ENCODE data around the gene GLRA3. TPM values are rescaled to one million over a fixed set of nuclear protein-coding genes. Genes with fewer than 3 reads are reported as not detected.

The GLRA3 gene
- polyA plus RNA-seq, 3 donors = not detected

DNA sequence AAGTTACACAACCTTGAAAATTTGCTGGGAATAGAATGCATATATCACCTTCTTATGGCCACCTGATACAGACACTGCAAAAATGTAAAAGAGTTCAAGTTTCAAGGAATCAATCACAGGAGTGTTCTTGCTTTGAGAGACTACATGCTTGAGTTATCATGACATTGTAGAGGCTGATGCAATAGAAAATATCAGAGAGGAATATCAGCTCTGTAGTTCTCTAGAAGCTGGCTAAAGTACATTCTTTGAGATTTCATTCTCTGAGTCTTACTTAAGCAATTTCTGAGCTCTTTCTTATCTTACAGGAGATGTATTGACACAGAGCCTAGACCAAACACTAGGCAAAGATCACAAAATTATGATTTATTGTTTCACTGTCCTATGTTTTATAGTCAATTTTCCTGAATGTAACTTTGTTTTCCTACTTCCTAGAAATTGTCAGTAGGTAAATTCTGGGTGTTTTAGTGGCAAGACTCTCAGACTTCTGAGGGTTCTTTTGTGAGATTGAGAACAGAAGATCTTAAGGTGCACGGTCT lies 154.7 kb downstream of the GLRA3 start:
- no peak overlapping the region for H3K9ac ChIP-seq (ENCODE audit: insufficient read depth, low read length, poor library complexity, severe bottlenecking)
- H3K4me2 ChIP-seq (replicated peaks; ENCODE audit: extremely low read depth, low read length, poor library complexity, severe bottlenecking) = no peak overlapping the region
- intact Hi-C loops (cut with micrococcal nuclease) = no loop called here
- Mint-ChIP-seq H3K27ac (no peak overlapping the region), H3K9me3 (peaks cover 0 to 2% (median 0%) of the 10 kb centered on the region in 7 donors), H3K4me1 (no peaks in the 10 kb centered on the region), H3K27me3 (ENCODE audit: low read depth in 3 of 3) (peaks cover 0 to 9% (median 3%) of the 10 kb centered on the region in 3 donors), H3K36me3 (no peaks in the 10 kb centered on the region), H3K4me3 (no peak overlapping the region)
- H2AFZ ChIP-seq (ENCODE audit: insufficient read depth, low read depth, low read length, poor library complexity, severe bottlenecking) = no peak overlapping the region
- no peaks in the 10 kb centered on the region for H3K79me2 ChIP-seq (ENCODE audit: insufficient read depth, low read length)
- H3K4me3 ChIP-seq (replicated peaks in 1 of 3; ENCODE audit: low read depth in 2 of 3, low read length in 3 of 3) = no peak overlapping the region
- 100% methylated on average over 1 of the region's 1 CpG for WGBS (ENCODE audit: insufficient coverage)
- TF ChIP-seq, protein P1, sequence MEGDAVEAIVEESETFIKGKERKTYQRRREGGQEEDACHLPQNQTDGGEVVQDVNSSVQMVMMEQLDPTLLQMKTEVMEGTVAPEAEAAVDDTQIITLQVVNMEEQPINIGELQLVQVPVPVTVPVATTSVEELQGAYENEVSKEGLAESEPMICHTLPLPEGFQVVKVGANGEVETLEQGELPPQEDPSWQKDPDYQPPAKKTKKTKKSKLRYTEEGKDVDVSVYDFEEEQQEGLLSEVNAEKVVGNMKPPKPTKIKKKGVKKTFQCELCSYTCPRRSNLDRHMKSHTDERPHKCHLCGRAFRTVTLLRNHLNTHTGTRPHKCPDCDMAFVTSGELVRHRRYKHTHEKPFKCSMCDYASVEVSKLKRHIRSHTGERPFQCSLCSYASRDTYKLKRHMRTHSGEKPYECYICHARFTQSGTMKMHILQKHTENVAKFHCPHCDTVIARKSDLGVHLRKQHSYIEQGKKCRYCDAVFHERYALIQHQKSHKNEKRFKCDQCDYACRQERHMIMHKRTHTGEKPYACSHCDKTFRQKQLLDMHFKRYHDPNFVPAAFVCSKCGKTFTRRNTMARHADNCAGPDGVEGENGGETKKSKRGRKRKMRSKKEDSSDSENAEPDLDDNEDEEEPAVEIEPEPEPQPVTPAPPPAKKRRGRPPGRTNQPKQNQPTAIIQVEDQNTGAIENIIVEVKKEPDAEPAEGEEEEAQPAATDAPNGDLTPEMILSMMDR (IDR thresholded peaks at IDR 0.05) = no peak
- H3K36me3 ChIP-seq (replicated peaks in 1 of 2; ENCODE audit: control insufficient read depth in 1 of 2, insufficient read depth in 2 of 2, low read length in 2 of 2) = no peaks in the 10 kb centered on the region
- no peaks in the 10 kb centered on the region for H3K4me1 ChIP-seq (ENCODE audit: control insufficient read depth in 1 of 2, insufficient read depth in 2 of 2, low read length in 2 of 2)
- H3K9me3 ChIP-seq (replicated peaks in 1 of 2; ENCODE audit: control insufficient read depth in 1 of 2, insufficient read depth in 1 of 2, low read length in 2 of 2) = no peaks in the 10 kb centered on the region
- no peak for DNase-seq
- no peaks in the 10 kb centered on the region for H4K20me1 ChIP-seq (ENCODE audit: insufficient read depth, low read length)
- H3K27me3 ChIP-seq (ENCODE audit: control insufficient read depth in 2 of 2, insufficient read depth in 2 of 2, low read length in 2 of 2) = no peaks in the 10 kb centered on the region
- H3K27ac ChIP-seq (ENCODE audit: low read depth in 1 of 2, low read length in 2 of 2) = no peak overlapping the region

DNA sequence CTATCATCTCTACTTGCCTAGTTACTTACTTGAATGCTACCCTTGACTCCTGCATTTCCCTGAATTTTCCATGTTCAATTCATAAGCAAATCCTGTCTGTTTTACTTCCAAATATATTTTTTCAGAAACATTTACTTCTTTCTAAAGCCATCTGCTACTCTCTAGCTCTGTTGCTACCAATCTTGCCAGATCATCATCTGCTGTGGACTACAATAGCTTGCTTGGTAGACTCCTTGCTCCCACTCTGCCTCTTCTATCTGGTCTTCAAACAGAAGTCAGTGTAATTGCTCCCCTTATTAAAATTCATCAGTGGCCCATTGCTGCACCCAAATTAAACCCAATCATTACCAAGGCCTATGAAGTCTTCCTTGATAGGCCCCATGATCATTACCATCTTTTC lies 155.2 kb downstream of the GLRA3 start:
- DNase-seq = no peak
- Histone ChIP-seq H3K4me1 (ENCODE audit: control insufficient read depth in 1 of 2, insufficient read depth in 2 of 2, low read length in 2 of 2) (no peaks in the 10 kb centered on the region), H3K9me3 (replicated peaks in 1 of 2; ENCODE audit: control insufficient read depth in 1 of 2, insufficient read depth in 1 of 2, low read length in 2 of 2) (no peaks in the 10 kb centered on the region), H3K4me3 (replicated peaks in 1 of 3; ENCODE audit: low read depth in 2 of 3, low read length in 3 of 3) (no peak overlapping the region), H2AFZ (ENCODE audit: insufficient read depth, low read depth, low read length, poor library complexity, severe bottlenecking) (no peak overlapping the region), H3K27ac (ENCODE audit: low read depth in 1 of 2, low read length in 2 of 2) (no peak overlapping the region), H4K20me1 (ENCODE audit: insufficient read depth, low read length) (no peaks in the 10 kb centered on the region), H3K36me3 (replicated peaks in 1 of 2; ENCODE audit: control insufficient read depth in 1 of 2, insufficient read depth in 2 of 2, low read length in 2 of 2) (no peaks in the 10 kb centered on the region), H3K4me2 (replicated peaks; ENCODE audit: extremely low read depth, low read length, poor library complexity, severe bottlenecking) (no peak overlapping the region), H3K9ac (ENCODE audit: insufficient read depth, low read length, poor library complexity, severe bottlenecking) (no peak overlapping the region), H3K79me2 (ENCODE audit: insufficient read depth, low read length) (no peaks in the 10 kb centered on the region), H3K27me3 (ENCODE audit: control insufficient read depth in 2 of 2, insufficient read depth in 2 of 2, low read length in 2 of 2) (no peaks in the 10 kb centered on the region)
- Mint-ChIP-seq H3K4me3 (no peak overlapping the region), H3K36me3 (no peaks in the 10 kb centered on the region), H3K27me3 (ENCODE audit: low read depth in 3 of 3) (peaks cover 0 to 9% (median under 1%) of the 10 kb centered on the region in 3 donors), H3K27ac (no peak overlapping the region), H3K4me1 (no peaks in the 10 kb centered on the region), H3K9me3 (peaks cover 0 to 2% (median 0%) of the 10 kb centered on the region in 7 donors)
- intact Hi-C loops (cut with micrococcal nuclease) = no loop called here
- TF ChIP-seq, protein P1 (IDR thresholded peaks at IDR 0.05) = no peak

All from CD14-positive monocyte (primary cell).